A673 (cell line): ENCODE results near the gene CTIF.

ENCODE experiments used
- CTCF ChIP-seq: fragments of 300-800, 200-600 bp; sonication (generic); conservative IDR thresholded peaks from 2 replicates; pipeline ENCODE4 v1.5.1; 2017; ENCODE audit warnings: low read depth, mild to moderate bottlenecking, antibody characterized with exemption, low read length, moderate library complexity, mixed read lengths
- EZH2 ChIP-seq: fragments of 200-600 bp; sonication (generic); IDR thresholded peaks from 2 replicates; pipeline ENCODE4 v1.6.1; 2017; ENCODE audit warnings: borderline replicate concordance, low read depth, mild to moderate bottlenecking, mixed read lengths, antibody characterized with exemption, low read length; ENCODE audit not compliant: poor library complexity, severe bottlenecking

GRCh38 chr18:48655508-48655907 lies 116.7 kb downstream of the CTIF start:
- no peak for TF ChIP-seq CTCF
- TF ChIP-seq EZH2, result no peak
